Glutamatergic neuron (in vitro differentiated cells): ENCODE measurements around the gene LSG1. TPM values are rescaled to one million over a fixed set of nuclear protein-coding genes. Genes with fewer than 3 reads are reported as not detected.

Source experiments
- DNase-seq: peaks from one replicate; pipeline ENCODE4 v3.0.0; 2022
- H3K27ac Mint-ChIP-seq: one replicate; pipeline ENCODE4 v1.8.0; 2020; ENCODE audit warnings: mild to moderate bottlenecking, mixed read lengths, inconsistent platforms; ENCODE audit not compliant: unreplicated experiment
- H3K27me3 Mint-ChIP-seq: one replicate; pipeline ENCODE4 v1.8.0; 2020; ENCODE audit warnings: mild to moderate bottlenecking, moderate library complexity, mixed read lengths, inconsistent platforms; ENCODE audit not compliant: unreplicated experiment
- H3K36me3 Mint-ChIP-seq: one replicate; pipeline ENCODE4 v1.8.0; 2020; ENCODE audit warnings: mild to moderate bottlenecking, mixed read lengths, inconsistent platforms; ENCODE audit not compliant: unreplicated experiment
- H3K4me1 Mint-ChIP-seq: one replicate; pipeline ENCODE4 v1.8.0; 2020; ENCODE audit warnings: mild to moderate bottlenecking, low read depth, mixed read lengths, inconsistent platforms; ENCODE audit not compliant: unreplicated experiment
- H3K4me3 Mint-ChIP-seq: one replicate; pipeline ENCODE4 v1.8.0; 2020; ENCODE audit warnings: mild to moderate bottlenecking, mixed read lengths, inconsistent platforms; ENCODE audit not compliant: unreplicated experiment
- H3K9me3 Mint-ChIP-seq: one replicate; pipeline ENCODE4 v1.8.0; 2020; ENCODE audit warnings: mild to moderate bottlenecking, moderate library complexity, mixed read lengths, inconsistent platforms; ENCODE audit not compliant: unreplicated experiment
- total RNA-seq: library from RNA; stranded (reverse); fragmentation: NEBNext Ultra II Directional; extraction: Animal tissue kit (Norgen Biotek cat#: 25700); gene quantifications from one replicate; pipeline ENCODE4 v1.2.1, GENCODE V29; 2021; ENCODE audit not compliant: unreplicated experiment
- TF ChIP-seq, protein P1 (sequence below): fragments of 200-600 bp; sonication (generic); IDR thresholded peaks from one replicate; pipeline ENCODE4 v1.5.0; 2021; ENCODE audit not compliant: partially characterized antibody, unreplicated experiment

LSG1 gene
- total RNA-seq, 1 donor from 2014 or later = 26.5 TPM

DNA sequence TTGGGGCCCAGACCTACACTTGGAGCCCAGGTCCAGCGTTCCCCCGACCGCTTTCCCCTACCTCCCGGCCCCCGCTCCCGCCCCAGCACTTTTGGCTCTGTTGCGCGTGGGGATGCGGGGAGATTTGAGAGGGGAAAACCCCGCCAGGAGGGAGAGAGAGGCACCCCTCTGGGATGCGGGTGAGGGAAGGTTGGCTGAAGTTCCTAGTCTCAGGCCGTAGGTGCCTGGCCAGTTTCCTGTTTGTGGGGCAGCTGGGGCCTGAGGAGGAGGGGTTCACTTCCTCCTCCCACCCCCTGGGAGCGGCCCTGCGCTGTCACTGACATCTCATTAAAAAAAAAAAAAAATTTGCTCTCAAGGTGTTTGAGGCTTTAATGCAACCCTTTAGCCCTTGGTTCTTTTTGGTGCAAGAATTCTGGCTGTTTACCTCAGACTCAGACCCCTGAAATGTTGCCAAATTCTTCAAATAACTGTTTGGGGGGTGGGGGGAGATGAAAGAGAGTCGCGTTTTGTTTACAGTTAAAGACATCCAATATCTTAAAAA, 16.3 kb upstream of the LSG1 start:
- H3K27me3 Mint-ChIP-seq = peaks cover 12% of the 10 kb centered on the region
- peak overlapping the region; percentile 87 for H3K4me3 Mint-ChIP-seq
- no peaks in the 10 kb centered on the region for H3K36me3 Mint-ChIP-seq
- H3K9me3 Mint-ChIP-seq = peaks cover 25% of the 10 kb centered on the region
- TF ChIP-seq, protein P1, sequence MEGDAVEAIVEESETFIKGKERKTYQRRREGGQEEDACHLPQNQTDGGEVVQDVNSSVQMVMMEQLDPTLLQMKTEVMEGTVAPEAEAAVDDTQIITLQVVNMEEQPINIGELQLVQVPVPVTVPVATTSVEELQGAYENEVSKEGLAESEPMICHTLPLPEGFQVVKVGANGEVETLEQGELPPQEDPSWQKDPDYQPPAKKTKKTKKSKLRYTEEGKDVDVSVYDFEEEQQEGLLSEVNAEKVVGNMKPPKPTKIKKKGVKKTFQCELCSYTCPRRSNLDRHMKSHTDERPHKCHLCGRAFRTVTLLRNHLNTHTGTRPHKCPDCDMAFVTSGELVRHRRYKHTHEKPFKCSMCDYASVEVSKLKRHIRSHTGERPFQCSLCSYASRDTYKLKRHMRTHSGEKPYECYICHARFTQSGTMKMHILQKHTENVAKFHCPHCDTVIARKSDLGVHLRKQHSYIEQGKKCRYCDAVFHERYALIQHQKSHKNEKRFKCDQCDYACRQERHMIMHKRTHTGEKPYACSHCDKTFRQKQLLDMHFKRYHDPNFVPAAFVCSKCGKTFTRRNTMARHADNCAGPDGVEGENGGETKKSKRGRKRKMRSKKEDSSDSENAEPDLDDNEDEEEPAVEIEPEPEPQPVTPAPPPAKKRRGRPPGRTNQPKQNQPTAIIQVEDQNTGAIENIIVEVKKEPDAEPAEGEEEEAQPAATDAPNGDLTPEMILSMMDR = no peak
- H3K4me1 Mint-ChIP-seq = peaks cover 39% of the 10 kb centered on the region
- peak; percentile 62 for DNase-seq
- H3K27ac Mint-ChIP-seq = peak overlapping the region; percentile 77

DNA sequence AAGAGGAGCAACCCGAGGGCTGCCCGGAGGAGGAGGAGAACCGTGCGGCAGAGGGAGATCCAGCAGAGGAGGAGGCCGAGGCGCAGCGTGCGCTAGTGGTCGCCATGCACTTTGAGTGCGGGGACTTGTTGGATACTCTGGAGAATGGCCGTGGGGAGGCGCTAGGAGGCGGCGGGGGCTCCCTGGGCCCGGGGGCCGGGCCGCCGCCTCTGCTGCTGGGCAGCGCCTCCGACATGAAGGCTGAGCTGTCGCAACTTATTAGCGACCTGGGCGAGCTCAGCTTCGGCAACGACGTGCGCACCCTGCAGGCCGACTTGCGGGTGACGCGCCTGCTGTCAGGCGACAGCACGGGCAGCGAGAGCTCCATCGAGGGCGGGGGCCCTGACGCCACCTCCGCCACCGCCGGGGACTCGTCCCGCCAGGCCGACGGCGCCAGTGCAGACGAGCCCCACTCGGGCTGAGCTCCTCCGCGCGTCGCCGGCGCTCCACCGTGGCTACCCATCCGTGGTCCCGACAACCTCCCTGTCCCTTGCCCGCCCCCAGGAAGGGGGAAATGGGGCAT, 15.7 kb upstream of the LSG1 start:
- Mint-ChIP-seq H3K9me3 (peaks cover 25% of the 10 kb centered on the region), H3K36me3 (no peaks in the 10 kb centered on the region), H3K4me3 (peak overlapping the region; percentile 100), H3K27ac (peak overlapping the region; percentile 90), H3K27me3 (peaks cover 12% of the 10 kb centered on the region), H3K4me1 (peaks cover 39% of the 10 kb centered on the region)
- DNase-seq = peak; percentile 83
- TF ChIP-seq, protein P1 = peak; percentile 69

DNA sequence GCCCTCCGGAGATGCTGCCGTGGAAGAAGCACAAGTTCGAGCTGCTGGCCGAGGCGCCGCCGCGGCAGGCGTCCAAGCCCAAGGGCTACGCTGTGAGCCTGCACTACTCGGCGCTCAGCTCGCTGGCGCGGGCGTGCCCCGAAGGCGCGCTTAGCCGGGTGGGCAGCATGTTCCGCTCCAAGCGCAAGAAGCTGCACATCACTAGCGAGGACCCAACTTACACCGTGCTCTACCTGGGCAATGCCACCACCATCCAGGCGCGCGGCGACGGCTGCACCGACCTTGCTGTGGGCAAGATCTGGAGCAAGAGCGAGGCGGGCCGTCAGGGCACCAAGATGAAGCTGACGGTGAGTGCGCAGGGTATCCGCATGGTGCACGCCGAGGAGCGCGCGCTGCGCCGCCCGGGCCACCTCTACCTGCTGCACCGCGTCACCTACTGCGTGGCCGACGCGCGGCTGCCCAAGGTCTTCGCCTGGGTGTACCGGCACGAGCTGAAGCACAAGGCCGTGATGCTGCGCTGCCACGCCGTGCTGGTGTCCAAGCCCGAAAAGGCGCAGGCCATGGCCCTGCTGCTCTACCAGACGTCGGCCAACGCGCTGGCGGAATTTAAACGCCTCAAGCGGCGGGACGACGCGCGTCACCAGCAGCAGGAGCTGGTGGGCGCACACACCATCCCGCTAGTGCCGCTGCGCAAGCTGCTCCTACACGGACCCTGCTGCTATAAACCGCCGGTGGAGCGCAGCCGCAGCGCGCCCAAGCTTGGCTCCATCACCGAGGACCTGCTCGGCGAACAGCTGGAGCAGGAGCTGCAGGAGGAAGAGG, 15.0 kb upstream of the LSG1 start:
- Mint-ChIP-seq H3K9me3 (peaks cover 25% of the 10 kb centered on the region), H3K27me3 (peaks cover 12% of the 10 kb centered on the region), H3K36me3 (no peaks in the 10 kb centered on the region), H3K27ac (peak overlapping the region; percentile 90), H3K4me3 (peak overlapping the region; percentile 100), H3K4me1 (peaks cover 37% of the 10 kb centered on the region)
- DNase-seq = peak; percentile 75
- TF ChIP-seq, protein P1 = no peak

DNA sequence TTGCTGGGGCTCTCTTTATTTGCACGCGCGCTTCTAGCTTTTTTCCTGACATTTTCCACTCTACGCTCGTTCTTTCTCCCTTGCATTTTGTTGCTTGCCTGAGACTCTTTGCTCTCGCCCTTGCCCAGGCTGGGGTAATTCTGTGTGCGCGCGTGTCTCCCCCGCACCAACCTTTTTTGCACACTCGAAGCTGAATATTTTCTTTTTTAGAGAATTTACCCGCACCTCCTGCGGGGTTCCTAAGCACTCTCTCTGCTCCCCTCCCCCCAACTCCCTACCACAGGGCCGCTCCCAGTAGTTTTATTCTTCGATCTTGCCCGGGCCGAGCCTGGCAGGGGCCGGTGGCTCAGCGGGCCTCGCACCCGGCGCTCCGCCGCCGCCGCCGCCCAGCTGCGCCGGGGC, 14.4 kb upstream of the LSG1 start:
- Mint-ChIP-seq H3K4me3 (peak overlapping the region; percentile 100), H3K36me3 (no peaks in the 10 kb centered on the region), H3K27ac (peak overlapping the region; percentile 94), H3K9me3 (peaks cover 25% of the 10 kb centered on the region), H3K27me3 (peaks cover 12% of the 10 kb centered on the region), H3K4me1 (peaks cover 31% of the 10 kb centered on the region)
- DNase-seq = no peak
- TF ChIP-seq, protein P1 = no peak
